Body of pancreas (tissue), 4 donors: ENCODE data around the gene BRINP3.

ENCODE experiments used
- CTCF ChIP-seq, 7 experiments: fragments of 450-650 bp in 4 of 7; fragments of 200-600 bp in 3 of 7; sonication (generic) in 3 of 7; IDR thresholded peaks; one replicate each; pipeline ENCODE4 v1.5.1; 2016 to 2019; ENCODE audit warnings: antibody characterized with exemption in 7 of 7
- POLR2A ChIP-seq, 3 donors: fragments of 450-650 bp; IDR thresholded peaks; one replicate each; pipeline ENCODE4 v1.6.1; 2016; ENCODE audit warnings: antibody characterized with exemption in 3 of 3, mild to moderate bottlenecking in 2 of 3

- TF ChIP-seq POLR2A (IDR thresholded peaks at IDR 0.05), result no peak
- no peak for TF ChIP-seq CTCF (IDR thresholded peaks at IDR 0.05)
Measured at GRCh38 chr1:190474650-190475211, 2.9 kb downstream of the BRINP3 start.
